Liver (tissue), 9 donors: Measurements from ENCODE around the gene SERPINB13. TPM values are rescaled to one million over a fixed set of nuclear protein-coding genes. Genes with fewer than 3 reads are reported as not detected.

Source experiments
- DNase-seq: peaks from one replicate; pipeline ENCODE4 v3.0.0-alpha.2; 2017; ENCODE audit warnings: low spot score
- H3K27ac ChIP-seq, 2 donors: one replicate each; pipeline ENCODE4 v1.7.0; 2013; ENCODE audit warnings: inconsistent platforms in 2 of 2, low read length in 2 of 2, control low read depth in 1 of 2, low read depth in 1 of 2, mild to moderate bottlenecking in 1 of 2
- H3K27me3 ChIP-seq, 4 donors: one replicate each; pipeline versions ENCODE4 v1.6.1 to v1.7.0; 2013; ENCODE audit warnings: low read length in 3 of 4, inconsistent platforms in 1 of 4, mild to moderate bottlenecking in 1 of 4, moderate library complexity in 1 of 4; ENCODE audit not compliant: control insufficient read depth in 4 of 4, insufficient read depth in 4 of 4
- H3K36me3 ChIP-seq, 4 donors: one replicate each; pipeline versions ENCODE4 v1.6.1 to v1.7.0; 2013; ENCODE audit warnings: low read length in 3 of 4, mild to moderate bottlenecking in 3 of 4, low read depth in 1 of 4, moderate library complexity in 1 of 4; ENCODE audit not compliant: control insufficient read depth in 4 of 4, insufficient read depth in 3 of 4
- H3K4me1 ChIP-seq, 4 donors: one replicate each; pipeline versions ENCODE4 v1.6.1 to v1.7.0; 2013; ENCODE audit warnings: low read length in 3 of 4, mild to moderate bottlenecking in 3 of 4, moderate library complexity in 1 of 4; ENCODE audit not compliant: control insufficient read depth in 4 of 4, insufficient read depth in 4 of 4
- H3K4me3 ChIP-seq, 3 donors: one replicate each; pipeline versions ENCODE4 v1.6.1 to v1.7.0; 2013; ENCODE audit warnings: low read length in 3 of 3, control low read depth in 1 of 3, low read depth in 1 of 3, mild to moderate bottlenecking in 1 of 3
- H3K9ac ChIP-seq, 2 donors: one replicate each; pipeline ENCODE4 v1.7.0; 2013; ENCODE audit warnings: low read length in 2 of 2, mild to moderate bottlenecking in 2 of 2, moderate library complexity in 2 of 2, control low read depth in 1 of 2, low read depth in 1 of 2
- H3K9me3 ChIP-seq, 4 donors: one replicate each; pipeline versions ENCODE4 v1.6.1 to v1.7.0; 2013; ENCODE audit warnings: low read length in 3 of 4; ENCODE audit not compliant: control insufficient read depth in 4 of 4
- EGR1 ChIP-seq, 2 donors: IDR thresholded peaks; 2 replicates each; pipeline ENCODE4 v1.6.1; 2016 to 2018; ENCODE audit warnings: antibody characterized with exemption in 2 of 2, low read depth in 2 of 2
- FOXA1 ChIP-seq: IDR thresholded peaks from 2 replicates; pipeline ENCODE4 v1.6.1; 2016; ENCODE audit warnings: antibody characterized with exemption
- FOXA2 ChIP-seq: IDR thresholded peaks from 2 replicates; pipeline ENCODE4 v1.6.1; 2016; ENCODE audit warnings: antibody characterized with exemption
- GABPA ChIP-seq, 2 donors: IDR thresholded peaks in 1 of 2; conservative IDR thresholded peaks in 1 of 2; 2 replicates each; pipeline ENCODE4 v1.6.1; 2016; ENCODE audit warnings: antibody characterized with exemption in 2 of 2, mild to moderate bottlenecking in 1 of 2, moderate library complexity in 1 of 2
- HNF4A ChIP-seq, 2 donors: conservative IDR thresholded peaks; 2 replicates each; pipeline ENCODE4 v1.6.1; 2016; ENCODE audit warnings: antibody characterized with exemption in 2 of 2, mild to moderate bottlenecking in 2 of 2
- HNF4G ChIP-seq: IDR thresholded peaks from 2 replicates; pipeline ENCODE4 v1.6.1; 2016; ENCODE audit warnings: antibody characterized with exemption
- JUND ChIP-seq, 2 donors: IDR thresholded peaks; 2 replicates each; pipeline ENCODE4 v1.6.1; 2016; ENCODE audit warnings: antibody characterized with exemption in 2 of 2
- NR2F2 ChIP-seq: IDR thresholded peaks from 2 replicates; pipeline ENCODE4 v1.6.1; 2016; ENCODE audit warnings: antibody characterized with exemption
- RAD21 ChIP-seq, 2 donors: IDR thresholded peaks; 2 replicates each; pipeline ENCODE4 v1.6.1; 2016; ENCODE audit warnings: antibody characterized with exemption in 2 of 2, mild to moderate bottlenecking in 2 of 2
- RXRA ChIP-seq, 2 donors: IDR thresholded peaks; 2 replicates each; pipeline ENCODE4 v1.6.1; 2017 to 2018; ENCODE audit warnings: antibody characterized with exemption in 2 of 2, mild to moderate bottlenecking in 1 of 2
- SP1 ChIP-seq: IDR thresholded peaks from 2 replicates; pipeline ENCODE4 v1.6.1; 2018; ENCODE audit warnings: antibody characterized with exemption, mild to moderate bottlenecking
- TAF1 ChIP-seq: conservative IDR thresholded peaks from 2 replicates; pipeline ENCODE4 v1.6.1; 2016; ENCODE audit warnings: antibody characterized with exemption, mild to moderate bottlenecking
- YY1 ChIP-seq: IDR thresholded peaks from 2 replicates; pipeline ENCODE4 v1.6.1; 2016; ENCODE audit warnings: antibody characterized with exemption, mild to moderate bottlenecking
- WGBS: extraction: QIAGEN DNeasy Blood & Tissue Kit; methylation state at CpG from one replicate; pipeline ENCODE4 v1.1.7; 2013; 5-methylcytosine and 5-hydroxymethylcytosine counted together
- polyA plus RNA-seq, 2 donors: library from polyadenylated mRNA; stranded (reverse) in 1 of 2; unstranded in 1 of 2; fragments of 200-250 nt in 1 of 2; fragments of >200 nt in 1 of 2; fragmentation: Nextera tagmentation in 1 of 2; extraction: Ambion mirVana in 1 of 2; gene quantifications; one replicate each; pipeline versions ENCODE4 v1.2.1 to v1.2.3, GENCODE V29; 2013 to 2015
- total RNA-seq, 2 donors: library from RNA; depleted of rRNA; stranded (reverse); fragments of >200 nt; gene quantifications; one replicate each; pipeline ENCODE4 v1.2.3, GENCODE V29; 2014
- TF ChIP-seq, protein P1 (sequence below): fragments of 150-350 bp; IDR thresholded peaks from 2 replicates; pipeline ENCODE4 v1.5.1; 2017; ENCODE audit warnings: improper control_type of control experiment, low read depth, low read length; ENCODE audit not compliant: missing input control
- TF ChIP-seq, protein P2 (sequence below): IDR thresholded peaks from 2 replicates; pipeline ENCODE4 v1.6.1; 2016; ENCODE audit warnings: antibody characterized with exemption
- TF ChIP-seq, protein P3 (sequence below): IDR thresholded peaks from 2 replicates; pipeline ENCODE4 v1.6.1; 2016; ENCODE audit warnings: antibody characterized with exemption
- TF ChIP-seq, protein P4 (sequence below): IDR thresholded peaks from 2 replicates; pipeline ENCODE4 v1.6.1; 2016; ENCODE audit warnings: antibody characterized with exemption, mild to moderate bottlenecking
- donor health status: healthy.
- donor health status: healthy.
- donor health status: healthy.
- donor health status: healthy.
- donor health status: healthy.

The SERPINB13 gene
- total and polyA plus RNA-seq, 4 donors = not detected

DNA sequence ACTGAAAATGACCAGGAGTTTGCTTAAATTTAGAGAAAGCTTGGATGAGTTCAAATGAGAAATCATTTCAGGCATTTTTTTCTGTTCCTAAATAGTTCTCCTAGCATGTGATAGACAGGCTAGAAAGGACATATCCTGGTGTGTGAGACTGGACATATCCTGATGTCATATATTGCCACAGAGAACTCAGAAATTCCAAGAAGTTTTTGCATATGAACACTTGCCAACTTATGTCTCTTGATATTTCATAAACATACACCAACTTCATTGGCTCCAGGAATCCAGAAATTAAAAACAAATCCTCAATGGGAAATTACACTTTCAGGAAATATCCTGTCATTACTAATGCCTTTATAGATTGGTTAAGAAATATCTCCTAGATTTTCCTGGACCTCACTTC, 59.8 kb downstream of the SERPINB13 start:
- DNase-seq = no peak
- Histone ChIP-seq H3K27ac (no peak overlapping the region), H3K27me3 (no peaks in the 10 kb centered on the region), H3K9me3 (no peaks in the 10 kb centered on the region), H3K4me3 (no peak overlapping the region), H3K9ac (no peak overlapping the region), H3K36me3 (no peaks in the 10 kb centered on the region), H3K4me1 (no peaks in the 10 kb centered on the region)
- TF ChIP-seq RAD21 (IDR thresholded peaks at IDR 0.05) = no peak
- TF ChIP-seq EGR1 (IDR thresholded peaks at IDR 0.05; ENCODE audit: low read depth in 2 of 2) = no peak
- no peak for TF ChIP-seq FOXA2
- TF ChIP-seq RXRA (IDR thresholded peaks at IDR 0.05) = no peak
- TF ChIP-seq HNF4G = no peak
- TF ChIP-seq GABPA (IDR thresholded peaks at IDR 0.05 in 1 of 2, conservative IDR thresholded peaks at IDR 0.05 in 1 of 2) = no peak
- no peak for TF ChIP-seq TAF1
- TF ChIP-seq, protein P1, sequence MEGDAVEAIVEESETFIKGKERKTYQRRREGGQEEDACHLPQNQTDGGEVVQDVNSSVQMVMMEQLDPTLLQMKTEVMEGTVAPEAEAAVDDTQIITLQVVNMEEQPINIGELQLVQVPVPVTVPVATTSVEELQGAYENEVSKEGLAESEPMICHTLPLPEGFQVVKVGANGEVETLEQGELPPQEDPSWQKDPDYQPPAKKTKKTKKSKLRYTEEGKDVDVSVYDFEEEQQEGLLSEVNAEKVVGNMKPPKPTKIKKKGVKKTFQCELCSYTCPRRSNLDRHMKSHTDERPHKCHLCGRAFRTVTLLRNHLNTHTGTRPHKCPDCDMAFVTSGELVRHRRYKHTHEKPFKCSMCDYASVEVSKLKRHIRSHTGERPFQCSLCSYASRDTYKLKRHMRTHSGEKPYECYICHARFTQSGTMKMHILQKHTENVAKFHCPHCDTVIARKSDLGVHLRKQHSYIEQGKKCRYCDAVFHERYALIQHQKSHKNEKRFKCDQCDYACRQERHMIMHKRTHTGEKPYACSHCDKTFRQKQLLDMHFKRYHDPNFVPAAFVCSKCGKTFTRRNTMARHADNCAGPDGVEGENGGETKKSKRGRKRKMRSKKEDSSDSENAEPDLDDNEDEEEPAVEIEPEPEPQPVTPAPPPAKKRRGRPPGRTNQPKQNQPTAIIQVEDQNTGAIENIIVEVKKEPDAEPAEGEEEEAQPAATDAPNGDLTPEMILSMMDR = no peak
- no peak for TF ChIP-seq JUND (IDR thresholded peaks at IDR 0.05)
- TF ChIP-seq SP1 = no peak
- no peak for TF ChIP-seq HNF4A (conservative IDR thresholded peaks at IDR 0.05)
- TF ChIP-seq, protein P2, sequence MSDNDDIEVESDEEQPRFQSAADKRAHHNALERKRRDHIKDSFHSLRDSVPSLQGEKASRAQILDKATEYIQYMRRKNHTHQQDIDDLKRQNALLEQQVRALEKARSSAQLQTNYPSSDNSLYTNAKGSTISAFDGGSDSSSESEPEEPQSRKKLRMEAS = no peak
- no peak for TF ChIP-seq NR2F2
- no peak for TF ChIP-seq FOXA1

DNA sequence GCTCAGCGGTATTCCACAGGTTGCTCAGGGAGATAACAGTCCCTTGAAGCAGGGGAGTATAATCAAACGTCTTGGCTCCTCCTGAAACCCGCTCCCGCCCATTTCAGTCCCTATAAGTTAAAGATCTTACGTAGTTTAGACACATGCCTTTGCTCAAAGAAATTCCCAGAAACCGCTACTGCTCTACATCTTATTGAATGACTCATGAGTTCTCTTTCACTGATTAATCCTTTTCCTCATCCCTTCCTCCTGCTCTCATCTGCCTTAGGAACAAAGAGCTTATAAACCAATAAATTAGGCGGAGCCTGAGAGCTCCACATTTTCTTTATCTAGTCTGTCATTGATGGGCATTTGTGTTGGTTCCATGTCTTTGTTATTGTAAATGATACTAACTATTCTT, 61.1 kb downstream of the SERPINB13 start:
- Histone ChIP-seq H3K4me3 (no peak overlapping the region), H3K27me3 (no peaks in the 10 kb centered on the region), H3K4me1 (no peaks in the 10 kb centered on the region), H3K9ac (no peak overlapping the region), H3K27ac (no peak overlapping the region), H3K9me3 (no peaks in the 10 kb centered on the region), H3K36me3 (no peaks in the 10 kb centered on the region)
- WGBS = 67% methylated on average over 7 of the region's 7 CpGs
- DNase-seq = no peak
- TF ChIP-seq, protein P3, sequence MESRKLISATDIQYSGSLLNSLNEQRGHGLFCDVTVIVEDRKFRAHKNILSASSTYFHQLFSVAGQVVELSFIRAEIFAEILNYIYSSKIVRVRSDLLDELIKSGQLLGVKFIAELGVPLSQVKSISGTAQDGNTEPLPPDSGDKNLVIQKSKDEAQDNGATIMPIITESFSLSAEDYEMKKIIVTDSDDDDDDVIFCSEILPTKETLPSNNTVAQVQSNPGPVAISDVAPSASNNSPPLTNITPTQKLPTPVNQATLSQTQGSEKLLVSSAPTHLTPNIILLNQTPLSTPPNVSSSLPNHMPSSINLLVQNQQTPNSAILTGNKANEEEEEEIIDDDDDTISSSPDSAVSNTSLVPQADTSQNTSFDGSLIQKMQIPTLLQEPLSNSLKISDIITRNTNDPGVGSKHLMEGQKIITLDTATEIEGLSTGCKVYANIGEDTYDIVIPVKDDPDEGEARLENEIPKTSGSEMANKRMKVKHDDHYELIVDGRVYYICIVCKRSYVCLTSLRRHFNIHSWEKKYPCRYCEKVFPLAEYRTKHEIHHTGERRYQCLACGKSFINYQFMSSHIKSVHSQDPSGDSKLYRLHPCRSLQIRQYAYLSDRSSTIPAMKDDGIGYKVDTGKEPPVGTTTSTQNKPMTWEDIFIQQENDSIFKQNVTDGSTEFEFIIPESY = no peak
- TF ChIP-seq EGR1 (IDR thresholded peaks at IDR 0.05; ENCODE audit: low read depth in 2 of 2) = no peak
- TF ChIP-seq FOXA2 = no peak
- TF ChIP-seq SP1 = no peak
- TF ChIP-seq, protein P4, sequence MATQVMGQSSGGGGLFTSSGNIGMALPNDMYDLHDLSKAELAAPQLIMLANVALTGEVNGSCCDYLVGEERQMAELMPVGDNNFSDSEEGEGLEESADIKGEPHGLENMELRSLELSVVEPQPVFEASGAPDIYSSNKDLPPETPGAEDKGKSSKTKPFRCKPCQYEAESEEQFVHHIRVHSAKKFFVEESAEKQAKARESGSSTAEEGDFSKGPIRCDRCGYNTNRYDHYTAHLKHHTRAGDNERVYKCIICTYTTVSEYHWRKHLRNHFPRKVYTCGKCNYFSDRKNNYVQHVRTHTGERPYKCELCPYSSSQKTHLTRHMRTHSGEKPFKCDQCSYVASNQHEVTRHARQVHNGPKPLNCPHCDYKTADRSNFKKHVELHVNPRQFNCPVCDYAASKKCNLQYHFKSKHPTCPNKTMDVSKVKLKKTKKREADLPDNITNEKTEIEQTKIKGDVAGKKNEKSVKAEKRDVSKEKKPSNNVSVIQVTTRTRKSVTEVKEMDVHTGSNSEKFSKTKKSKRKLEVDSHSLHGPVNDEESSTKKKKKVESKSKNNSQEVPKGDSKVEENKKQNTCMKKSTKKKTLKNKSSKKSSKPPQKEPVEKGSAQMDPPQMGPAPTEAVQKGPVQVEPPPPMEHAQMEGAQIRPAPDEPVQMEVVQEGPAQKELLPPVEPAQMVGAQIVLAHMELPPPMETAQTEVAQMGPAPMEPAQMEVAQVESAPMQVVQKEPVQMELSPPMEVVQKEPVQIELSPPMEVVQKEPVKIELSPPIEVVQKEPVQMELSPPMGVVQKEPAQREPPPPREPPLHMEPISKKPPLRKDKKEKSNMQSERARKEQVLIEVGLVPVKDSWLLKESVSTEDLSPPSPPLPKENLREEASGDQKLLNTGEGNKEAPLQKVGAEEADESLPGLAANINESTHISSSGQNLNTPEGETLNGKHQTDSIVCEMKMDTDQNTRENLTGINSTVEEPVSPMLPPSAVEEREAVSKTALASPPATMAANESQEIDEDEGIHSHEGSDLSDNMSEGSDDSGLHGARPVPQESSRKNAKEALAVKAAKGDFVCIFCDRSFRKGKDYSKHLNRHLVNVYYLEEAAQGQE = no peak
- no peak for TF ChIP-seq YY1
- TF ChIP-seq, protein P2 = no peak
- no peak for TF ChIP-seq JUND (IDR thresholded peaks at IDR 0.05)

Other genes starting within 250 kb of the SERPINB13 start
- 10 to 100 TPM; 11.3 to 34.1 TPM for gene KDSR, start 220.1 kb upstream of the SERPINB13 start, total RNA-seq
- 10 to 100 TPM; 28.7 to 37.2 TPM for gene KDSR, start 220.1 kb upstream of the SERPINB13 start, polyA plus RNA-seq
- 10 to 100 TPM; 18.6 to 20.6 TPM for gene VPS4B, start 164.9 kb upstream of the SERPINB13 start, total RNA-seq
- 10 to 100 TPM; 12.2 to 17.7 TPM for gene VPS4B, start 164.9 kb upstream of the SERPINB13 start, polyA plus RNA-seq
- gene SERPINB5, start 110.4 kb upstream of the SERPINB13 start, total RNA-seq = not detected
- gene SERPINB5, start 110.4 kb upstream of the SERPINB13 start, polyA plus RNA-seq = under 1 TPM in 1 of 2 donors, not detected in 1; 0.05 TPM
- not detected for gene SERPINB12, start 45.0 kb upstream of the SERPINB13 start, total RNA-seq
- not detected for gene SERPINB12, start 45.0 kb upstream of the SERPINB13 start, polyA plus RNA-seq
- gene SERPINB4, start 56.9 kb downstream of the SERPINB13 start, total RNA-seq = not detected
- gene SERPINB4, start 56.9 kb downstream of the SERPINB13 start, polyA plus RNA-seq = not detected
- gene SERPINB3, start 74.5 kb downstream of the SERPINB13 start, total RNA-seq = under 1 TPM in 1 of 2 donors, not detected in 1; 0.05 TPM
- not detected for gene SERPINB3, start 74.5 kb downstream of the SERPINB13 start, polyA plus RNA-seq
- gene SERPINB11, start 115.6 kb downstream of the SERPINB13 start, total RNA-seq = under 1 TPM in 1 of 2 donors, not detected in 1; 0.47 TPM
- not detected for gene SERPINB11, start 115.6 kb downstream of the SERPINB13 start, polyA plus RNA-seq
- gene SERPINB7, start 188.1 kb downstream of the SERPINB13 start, total RNA-seq = not detected
- not detected for gene SERPINB7, start 188.1 kb downstream of the SERPINB13 start, polyA plus RNA-seq